K562 (cell line): Measurements from ENCODE around the gene STRA6. TPM values are rescaled to one million over a fixed set of nuclear protein-coding genes. Genes with fewer than 3 reads are reported as not detected.

ENCODE experiments used
- ATAC-seq: fragments of 200-7000 bp; cut with Tn5 transposase; 3 replicates; pipeline ENCODE4 v1.9.1; 2020; ENCODE audit warnings: moderate library complexity
- BruUV-seq: library from RNA; stranded (reverse); fragments of 400-500 nt; replicated peaks from 2 replicates; lab custom pipeline; 2021; lab: Mats Ljungman, UMichigan
- CTCF ChIA-PET: fragments of 300-600 bp; formaldehyde crosslinking; extraction: SDS; loops from one replicate; lab custom pipeline; 2021; ENCODE audit warnings: low intra/inter-chr PET ratio; lab: Yijun Ruan, JAX
- POLR2A ChIA-PET: fragments of 300-600, 350-650 bp; sonication (Branson Sonifier 250); formaldehyde crosslinking; extraction: SDS; loops from one replicate; lab custom pipeline; 2021; ENCODE audit warnings: antibody characterized with exemption, inconsistent platforms; lab: Yijun Ruan, JAX
- DNase-seq, 4 experiments: peaks; one replicate each; pipeline versions ENCODE4 v3.0.0 to v3.0.0-alpha.2; 2011 to 2018; ENCODE audit warnings: low spot score in 3 of 4, mixed read lengths in 3 of 4; ENCODE audit errors: extremely low read depth in 1 of 4
- FAIRE-seq: peaks from 2 replicates; lab custom pipeline; 2011; peaks lifted over from hg19 to GRCh38; lab: Jason Lieb, UNC
- H2AFZ ChIP-seq: 2 replicates; pipeline ENCODE4 v1.6.0; 2011; ENCODE audit warnings: low read depth, low read length, control low read depth, inconsistent platforms
- H3K27ac ChIP-seq: fragments of 200-600 bp; 3 replicates; pipeline ENCODE4 v1.8.0; 2011; ENCODE audit warnings: low read depth, mild to moderate bottlenecking, control low read depth, inconsistent platforms, low read length, moderate library complexity, mixed read lengths; ENCODE audit errors: extremely low read depth
- H3K27me3 ChIP-seq, 2 experiments: fragments of 300-600 bp in 1 of 2; 2 replicates in 1 of 2; 3 replicates in 1 of 2; pipeline versions ENCODE4 v1.6.0 to v1.8.0; 2011; ENCODE audit warnings: inconsistent platforms in 2 of 2, low read length in 2 of 2, mild to moderate bottlenecking in 1 of 2, mixed read lengths in 1 of 2, moderate library complexity in 1 of 2; ENCODE audit not compliant: control insufficient read depth in 2 of 2, insufficient read depth in 2 of 2
- H3K36me3 ChIP-seq: fragments of 300-600 bp; 3 replicates; pipeline ENCODE4 v1.8.0; 2011; ENCODE audit warnings: mild to moderate bottlenecking, low read length, inconsistent platforms; ENCODE audit not compliant: control insufficient read depth, insufficient read depth
- H3K4me1 ChIP-seq, 2 experiments: fragments of 200-600 bp in 1 of 2; replicated peaks in 1 of 2; 2 replicates in 1 of 2; 3 replicates in 1 of 2; pipeline versions ENCODE4 v1.5.1 to v1.8.0; 2011; ENCODE audit warnings: inconsistent platforms in 2 of 2, low read length in 2 of 2, mild to moderate bottlenecking in 1 of 2, mixed read lengths in 1 of 2, moderate library complexity in 1 of 2; ENCODE audit not compliant: control insufficient read depth in 2 of 2, insufficient read depth in 2 of 2
- H3K4me2 ChIP-seq: 2 replicates; pipeline ENCODE4 v1.6.1; 2011; ENCODE audit warnings: low read length, control low read depth, inconsistent platforms, mixed read lengths; ENCODE audit not compliant: insufficient read depth
- H3K4me3 ChIP-seq: fragments of 200-600 bp; sonication (generic), shearing (Covaris generic); 2 replicates; pipeline ENCODE4 v1.5.1; 2016; ENCODE audit warnings: control low read depth, inconsistent platforms
- H3K79me2 ChIP-seq: fragments of 200-600 bp; 3 replicates; pipeline ENCODE4 v1.8.0; 2011; ENCODE audit warnings: low read length, inconsistent platforms; ENCODE audit not compliant: control insufficient read depth, insufficient read depth
- H3K9ac ChIP-seq, 2 experiments: 2 replicates each; pipeline versions ENCODE4 v1.6.0 to v1.6.1; 2011; ENCODE audit warnings: low read depth in 2 of 2, low read length in 2 of 2, control low read depth in 1 of 2, inconsistent platforms in 1 of 2, mild to moderate bottlenecking in 1 of 2, mixed read lengths in 1 of 2; ENCODE audit not compliant: insufficient read depth in 1 of 2
- H3K9me1 ChIP-seq: one replicate; pipeline ENCODE4 v1.6.0; 2011; ENCODE audit warnings: inconsistent platforms, mild to moderate bottlenecking, low read length, moderate library complexity; ENCODE audit not compliant: control insufficient read depth, insufficient read depth
- H3K9me3 ChIP-seq: replicated peaks from 2 replicates; pipeline ENCODE4 v1.5.1; 2011; ENCODE audit warnings: low read depth, low read length, inconsistent platforms; ENCODE audit not compliant: control insufficient read depth, insufficient read depth
- H4K20me1 ChIP-seq: replicated peaks from 2 replicates; pipeline ENCODE4 v1.6.1; 2011; ENCODE audit warnings: low read length, inconsistent platforms, mixed read lengths; ENCODE audit not compliant: control insufficient read depth, insufficient read depth
- HOXB6 ChIP-seq: fragments of 250-450 bp; sonication (Bioruptor Pico); IDR thresholded peaks from 2 replicates; pipeline ENCODE4 v1.5.1; 2022; ENCODE audit warnings: mild to moderate bottlenecking, borderline replicate concordance
- PBX2 ChIP-seq, 2 experiments: IDR thresholded peaks in 1 of 2; conservative IDR thresholded peaks in 1 of 2; 2 replicates each; pipeline ENCODE4 v1.6.1; 2016; ENCODE audit warnings: low read depth in 2 of 2, mild to moderate bottlenecking in 1 of 2, missing compliant biosample characterization in 1 of 2, missing genetic modification characterization in 1 of 2, moderate library complexity in 1 of 2
- RFX1 ChIP-seq: fragments of 450-650 bp; IDR thresholded peaks from 2 replicates; pipeline ENCODE4 v1.6.1; 2016; ENCODE audit warnings: mild to moderate bottlenecking, moderate library complexity
- ZFP36 ChIP-seq: fragments of 150-350 bp; IDR thresholded peaks from 2 replicates; pipeline ENCODE4 v1.6.1; 2018; ENCODE audit warnings: low read length, low read depth; ENCODE audit not compliant: partially characterized antibody
- ZNF124 ChIP-seq: sonication (generic); formaldehyde crosslinking; IDR thresholded peaks from 2 replicates; pipeline ENCODE4 v1.8.1; 2022; ENCODE audit warnings: missing genetic modification reagents
- ZNF511 ChIP-seq: sonication (generic); formaldehyde crosslinking; IDR thresholded peaks from 2 replicates; pipeline ENCODE4 v1.8.0; 2022; ENCODE audit warnings: mild to moderate bottlenecking, missing genetic modification reagents
- WGBS: fragments of 100-300 bp; shearing (Covaris generic); methylation state at CpG from one replicate; pipeline ENCODE4 v1.1.6; 2016; ENCODE audit warnings: low coverage, mixed read lengths; ENCODE audit not compliant: insufficient coverage; ENCODE audit errors: missing lambda C conversion rate; 5-methylcytosine and 5-hydroxymethylcytosine counted together
- in situ Hi-C: fragments of 300-500 bp; cut with MboI; formaldehyde crosslinking; loops from 4 replicates; pipeline ENCODE4 v1.15.0; 2018; ENCODE audit warnings: inconsistent platforms, mixed read lengths
- intact Hi-C: fragments of 100-400 bp; cut with micrococcal nuclease; formaldehyde crosslinking; loops from 2 replicates; pipeline ENCODE4 v1.14.2; 2022
- polyA plus RNA-seq, 8 experiments: library from polyadenylated mRNA; depleted of rRNA in 4 of 8; stranded (reverse) in 5 of 8; unstranded in 3 of 8; fragments of >200 nt; fragmentation: Nextera tagmentation in 2 of 8; fragmentation: Illumina TruSeq in 1 of 8; extraction: Ambion mirVana in 2 of 8; extraction: Trizol in 1 of 8; gene quantifications; 2 replicates each; pipeline versions ENCODE4 v1.2.1 to v1.2.3, GENCODE V29; 2011 to 2014; ENCODE audit warnings: inconsistent platforms in 1 of 8, missing spikeins in 1 of 8
- total RNA-seq, 7 experiments: library from RNA; depleted of rRNA in 6 of 7; stranded (reverse); fragments of >200 nt in 6 of 7; fragmentation: Illumina TruSeq in 2 of 7; extraction: Trizol in 2 of 7; gene quantifications; 2 replicates each; pipeline versions ENCODE4 v1.2.1 to v1.2.3, GENCODE V29; 2011 to 2021; ENCODE audit warnings: low replicate concordance in 1 of 7

Gene STRA6
- total and polyA plus RNA-seq, 9 of the 15 experiments (the other 6 are each of a cell fraction or from before 2014, with no cell fraction given) = 0.04 to 2.0 (median 0.43) TPM; not detected in 2

GRCh38 chr15:74245342-74245931 lies 42.9 kb upstream of the STRA6 start:
- POLR2A ChIA-PET = interaction anchor here (1.0 kb wide), 1 partner anchor 12 kb away, joined by 5 read pairs; no protein-coding TSS in a partner anchor
- no peak for ATAC-seq
- Histone ChIP-seq H3K4me3 (no peak overlapping the region), H3K36me3 (no peaks in the 10 kb centered on the region), H3K79me2 (no peaks in the 10 kb centered on the region), H2AFZ (no peak overlapping the region), H3K9me1 (no peaks in the 10 kb centered on the region), H4K20me1 (0 out of 2 replicates have a peak, but pooled peaks cover 5% of the 10 kb centered on the region), H3K4me1 (peaks cover 0 to 3% of the 10 kb centered on the region in 2 experiments; a peak in 1 of 5 replicates), H3K9me3 (no peaks in the 10 kb centered on the region), H3K9ac (no peak overlapping the region), H3K27me3 (peaks cover 20 to 43% of the 10 kb centered on the region in 2 experiments; a peak in 4 of 5 replicates), H3K4me2 (no peak overlapping the region), H3K27ac (no peak overlapping the region)
- CTCF ChIA-PET = no interaction called here
- TF ChIP-seq ZNF124 (CRISPR knock-in tag) (no peak), RFX1 (peak; percentile 59)
- peak in 2 of 4 experiments; percentile 27 to 31 for DNase-seq
- in situ Hi-C loops (no loop called here), intact Hi-C loops (loop anchor here (10.0 kb wide), 1 partner anchor 49 kb away; no protein-coding TSS in a partner anchor)
- FAIRE-seq = no peak
- WGBS = 5% methylated on average over 18 of the region's 36 CpGs
- BruUV-seq = no TSS peak

GRCh38 chr15:74244822-74245341 lies 42.3 kb upstream of the STRA6 start:
- no peak for ATAC-seq
- WGBS = 4% methylated on average over 4 of the region's 4 CpGs
- CTCF ChIA-PET = no interaction called here
- Histone ChIP-seq H3K9me1 (no peaks in the 10 kb centered on the region), H3K36me3 (no peaks in the 10 kb centered on the region), H3K27ac (no peak overlapping the region), H3K79me2 (no peaks in the 10 kb centered on the region), H3K4me3 (no peak overlapping the region), H3K27me3 (peaks cover 19 to 43% of the 10 kb centered on the region in 2 experiments; a peak in 4 of 5 replicates), H4K20me1 (0 out of 2 replicates have a peak, but pooled peaks cover 4% of the 10 kb centered on the region), H3K4me2 (no peak overlapping the region), H3K9me3 (no peaks in the 10 kb centered on the region), H3K9ac (no peak overlapping the region), H3K4me1 (peaks cover 0 to 3% of the 10 kb centered on the region in 2 experiments; a peak in 1 of 5 replicates), H2AFZ (no peak overlapping the region)
- TF ChIP-seq ZFP36 (peak; percentile 86), HOXB6 (CRISPR knock-in tag) (no peak), ZNF511 (CRISPR knock-in tag) (no peak), PBX2 (CRISPR knock-in tag; IDR thresholded peaks at IDR 0.05; ENCODE audit: low read depth) (no peak), PBX2 (tag; conservative IDR thresholded peaks at IDR 0.05; ENCODE audit: low read depth) (no peak)
- POLR2A ChIA-PET = interaction anchor here (0.6 to 1.0 kb wide), 2 partner anchors 11 to 1278 kb away, joined by 3 to 5 read pairs; no protein-coding TSS in a partner anchor
- no peak for DNase-seq
- in situ Hi-C loops = no loop called here
- intact Hi-C loops = loop anchor here (10.0 kb wide), 1 partner anchor 50 kb away; no protein-coding TSS in a partner anchor
- no peak for FAIRE-seq
- no TSS peak for BruUV-seq
